ENCODE results near the gene FYB1. TPM values are rescaled to one million over a fixed set of nuclear protein-coding genes. Genes with fewer than 3 reads are reported as not detected.

The FYB1 gene
- total RNA-seq, 4 donors from 2014 or later = 1.5 to 5.0 (median 2.7) TPM

- no peak for DNase-seq (ENCODE audit: low spot score in 2 of 2)
- TF ChIP-seq POLR2A (IDR thresholded peaks at IDR 0.05) (no peak), CTCF (IDR thresholded peaks at IDR 0.05) (no peak)
- no peak overlapping the region for H3K4me3 ChIP-seq (ENCODE audit: low read depth, poor library complexity, severe bottlenecking)
- intact Hi-C loops (cut with DNase I; ENCODE audit: low total_unique reads) = no loop called here
- WGBS, 2 donors = 82 to 83% methylated on average over 6 of the region's 6 CpGs
Measured at GRCh38 chr5:39213447-39214207, 5.7 kb downstream of the FYB1 start.

DNA sequence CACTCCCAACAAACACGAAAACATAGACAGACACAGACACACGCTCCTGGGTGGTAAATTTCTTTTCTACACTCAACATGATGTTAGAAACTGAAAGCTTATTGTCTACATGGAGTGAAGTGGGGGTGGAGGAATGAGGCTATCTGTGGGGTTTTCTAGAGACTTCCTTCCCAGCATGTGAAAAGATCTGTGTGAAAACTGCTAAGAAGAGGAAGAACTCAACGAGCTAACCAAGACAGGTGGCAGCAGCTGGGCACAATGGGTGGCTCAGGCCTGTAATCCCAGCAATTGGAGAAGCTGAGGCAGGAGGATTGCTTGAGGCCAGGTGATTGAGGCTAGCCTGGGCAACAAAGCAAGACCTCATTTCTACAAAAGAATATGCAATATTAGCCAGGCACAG lies 7.6 kb downstream of the FYB1 start:
- no peak for TF ChIP-seq CTCF (IDR thresholded peaks at IDR 0.05)
- TF ChIP-seq POLR2A (IDR thresholded peaks at IDR 0.05) = no peak
- H3K4me3 ChIP-seq (ENCODE audit: low read depth, poor library complexity, severe bottlenecking) = no peak overlapping the region
- WGBS, 2 donors = 65 to 79% methylated on average over 3 of the region's 3 CpGs
- intact Hi-C loops (cut with DNase I; ENCODE audit: low total_unique reads) = no loop called here
- DNase-seq (ENCODE audit: low spot score in 2 of 2) = no peak

DNA sequence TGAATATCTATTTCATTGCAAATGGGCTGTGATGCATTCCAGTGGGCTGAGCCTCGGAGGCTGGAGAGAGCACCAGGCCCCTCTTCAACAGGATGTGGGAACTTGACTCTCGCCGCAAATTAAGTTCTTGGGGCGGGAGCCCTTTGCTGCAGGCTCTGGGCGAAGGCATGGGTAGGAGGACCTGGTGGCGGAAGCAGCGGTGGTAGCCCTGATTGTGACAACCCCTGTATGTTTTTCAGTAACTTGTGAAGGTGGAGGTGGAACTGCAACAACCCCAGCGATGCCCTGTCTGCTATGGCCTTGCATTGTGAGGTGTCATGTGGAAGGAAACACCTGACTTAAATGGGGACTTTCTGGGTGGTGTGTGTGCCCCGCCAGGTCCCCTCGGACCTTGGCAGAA lies 9.4 kb downstream of the FYB1 start:
- TF ChIP-seq CTCF (IDR thresholded peaks at IDR 0.05) = no peak
- TF ChIP-seq POLR2A (IDR thresholded peaks at IDR 0.05) = no peak
- DNase-seq (ENCODE audit: low spot score in 2 of 2) = no peak
- intact Hi-C loops (cut with DNase I; ENCODE audit: low total_unique reads) = no loop called here
- 81 to 87% methylated on average over 10 of the region's 10 CpGs for WGBS, 2 donors
- H3K4me3 ChIP-seq (ENCODE audit: low read depth, poor library complexity, severe bottlenecking) = no peak overlapping the region

DNA sequence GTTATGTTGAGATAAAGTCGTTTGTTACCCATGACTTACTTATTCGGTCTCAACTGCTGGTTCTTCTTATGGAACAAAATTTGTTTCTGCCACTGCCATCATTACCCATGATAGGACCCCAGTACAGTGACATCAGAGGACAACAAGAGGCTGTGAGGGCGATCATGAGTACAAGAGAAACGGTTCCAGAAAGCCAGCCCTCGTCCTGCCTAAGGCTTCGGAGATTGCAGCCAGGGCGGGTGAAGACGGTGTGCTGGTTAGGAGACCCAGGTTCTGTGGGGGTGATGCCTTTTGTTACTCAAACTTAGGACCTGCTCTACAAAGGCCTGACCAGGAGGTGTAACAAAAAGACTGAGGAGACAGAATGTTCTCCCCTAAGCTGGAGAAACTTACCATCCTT lies 10.9 kb downstream of the FYB1 start:
- no peak overlapping the region for H3K4me3 ChIP-seq (ENCODE audit: low read depth, poor library complexity, severe bottlenecking)
- no peak for DNase-seq (ENCODE audit: low spot score in 2 of 2)
- intact Hi-C loops (cut with DNase I; ENCODE audit: low total_unique reads) = no loop called here
- WGBS, 2 donors = 82 to 83% methylated on average over 8 of the region's 8 CpGs
- TF ChIP-seq POLR2A (IDR thresholded peaks at IDR 0.05) (no peak), CTCF (IDR thresholded peaks at IDR 0.05) (no peak)

GRCh38 chr5:39207345-39208045 lies 11.9 kb downstream of the FYB1 start:
- 37 to 51% methylated on average over 5 of the region's 5 CpGs for whole genome bisulfite sequencing, 2 donors
- DNase-seq (ENCODE audit: low spot score in 2 of 2) = peak in 1 of 2 donors; percentile 65
- TF ChIP-seq CTCF (IDR thresholded peaks at IDR 0.05) = no peak

More at GRCh38 chr5:39207345-39208045, 11.9 kb downstream of the FYB1 start:
- H3K4me3 ChIP-seq (ENCODE audit: low read depth, poor library complexity, severe bottlenecking) = no peak overlapping the region
- intact Hi-C loops (cut with DNase I; ENCODE audit: low total_unique reads) = no loop called here

Data from lower leg skin (tissue), 4 donors.